SK-N-SH treated with all-trans-retinoic acid at 6 μM for 48 hours (cell line): ENCODE data around the gene ST8SIA3.

Experiments used
- ATAC-seq: fragments of 200-7000 bp; cut with Tn5 transposase; 3 replicates; pipeline ENCODE4 v1.9.1; 2020; ENCODE audit warnings: mild to moderate bottlenecking, moderate library complexity
- BACH2 ChIP-seq: fragments of 250-450 bp; sonication (Bioruptor Pico); IDR thresholded peaks from 2 replicates; pipeline ENCODE4 v1.9.0; 2021; ENCODE audit warnings: mild to moderate bottlenecking, borderline replicate concordance
- CSDC2 ChIP-seq: fragments of 250-450 bp; sonication (Bioruptor Pico); IDR thresholded peaks from 2 replicates; pipeline ENCODE4 v1.5.0; 2020; ENCODE audit warnings: mild to moderate bottlenecking, moderate library complexity
- ESRRG ChIP-seq: fragments of 250-450 bp; sonication (Bioruptor Pico); IDR thresholded peaks from 2 replicates; pipeline ENCODE4 v1.6.1; 2021; ENCODE audit warnings: mild to moderate bottlenecking
- GLIS3 ChIP-seq: fragments of 250-450 bp; sonication (Bioruptor Pico); IDR thresholded peaks from 2 replicates; pipeline ENCODE4 v1.5.0; 2020; ENCODE audit warnings: mild to moderate bottlenecking, moderate library complexity
- ISL1 ChIP-seq: fragments of 250-450 bp; sonication (Bioruptor Pico); IDR thresholded peaks from 2 replicates; pipeline ENCODE4 v2.1.2; 2022; ENCODE audit warnings: mild to moderate bottlenecking, moderate library complexity
- OSR1 ChIP-seq: fragments of 250-450 bp; sonication (Bioruptor Pico); IDR thresholded peaks from 2 replicates; pipeline ENCODE4 v1.8.0; 2022; ENCODE audit warnings: moderate library complexity, mild to moderate bottlenecking, inconsistent platforms
- RARB ChIP-seq: fragments of 250-450 bp; sonication (Bioruptor Pico); IDR thresholded peaks from 2 replicates; pipeline ENCODE4 v1.8.0; 2021; ENCODE audit warnings: mild to moderate bottlenecking, moderate library complexity
- SNAI2 ChIP-seq: fragments of 250-450 bp; sonication (Bioruptor Pico); IDR thresholded peaks from 2 replicates; pipeline ENCODE4 v1.5.0; 2020; ENCODE audit warnings: mild to moderate bottlenecking, moderate library complexity
- TCF4 ChIP-seq: fragments of 250-450 bp; sonication (Bioruptor Pico); IDR thresholded peaks from 2 replicates; pipeline ENCODE4 v1.8.0; 2021; ENCODE audit warnings: mild to moderate bottlenecking, moderate library complexity, borderline replicate concordance
- TOX ChIP-seq: fragments of 250-450 bp; sonication (Bioruptor Pico); IDR thresholded peaks from 2 replicates; pipeline ENCODE4 v1.8.0; 2021; ENCODE audit warnings: mild to moderate bottlenecking, moderate library complexity, borderline replicate concordance
- ZC3H10 ChIP-seq: fragments of 250-450 bp; sonication (Bioruptor Pico); IDR thresholded peaks from 2 replicates; pipeline ENCODE4 v1.5.1; 2021; ENCODE audit warnings: mild to moderate bottlenecking, moderate library complexity
- ZFP3 ChIP-seq: fragments of 250-450 bp; sonication (Bioruptor Pico); IDR thresholded peaks from 2 replicates; pipeline ENCODE4 v1.5.0; 2020; ENCODE audit warnings: mild to moderate bottlenecking, moderate library complexity
- ZFP30 ChIP-seq: fragments of 450-650 bp; formaldehyde crosslinking; IDR thresholded peaks from 2 replicates; pipeline ENCODE4 v1.5.0; 2022; ENCODE audit warnings: mild to moderate bottlenecking, moderate library complexity
- ZNF565 ChIP-seq: fragments of 450-650 bp; formaldehyde crosslinking; conservative IDR thresholded peaks from 2 replicates; pipeline ENCODE4 v1.5.0; 2020; ENCODE audit warnings: low read depth, mild to moderate bottlenecking, moderate library complexity
- ZNF70 ChIP-seq: fragments of 450-650 bp; formaldehyde crosslinking; IDR thresholded peaks from 2 replicates; pipeline ENCODE4 v1.5.0; 2020; ENCODE audit warnings: mild to moderate bottlenecking, moderate library complexity
- ZNF8 ChIP-seq: fragments of 450-650 bp; formaldehyde crosslinking; IDR thresholded peaks from 2 replicates; pipeline ENCODE4 v1.5.0; 2020; ENCODE audit warnings: mild to moderate bottlenecking, moderate library complexity
- TF ChIP-seq, protein P1 (sequence below): fragments of 250-450 bp; sonication (Bioruptor Pico); IDR thresholded peaks from 2 replicates; pipeline ENCODE4 v1.5.1; 2020; ENCODE audit warnings: low read depth, mild to moderate bottlenecking, moderate library complexity
- TF ChIP-seq, protein P2 (sequence below): fragments of 250-450 bp; sonication (Bioruptor Pico); IDR thresholded peaks from 2 replicates; pipeline ENCODE4 v1.5.0; 2020; ENCODE audit warnings: mild to moderate bottlenecking, moderate library complexity
- TF ChIP-seq, protein P3 (sequence below): fragments of 250-450 bp; sonication (Bioruptor Pico); IDR thresholded peaks from 2 replicates; pipeline ENCODE4 v1.5.1; 2021; ENCODE audit warnings: mild to moderate bottlenecking, moderate library complexity
- TF ChIP-seq, protein P4 (sequence below): fragments of 250-450 bp; sonication (Bioruptor Pico); IDR thresholded peaks from 2 replicates; pipeline ENCODE4 v1.8.0; 2021; ENCODE audit warnings: low read depth, mild to moderate bottlenecking, moderate library complexity, borderline replicate concordance
- TF ChIP-seq, protein P5 (sequence below): fragments of 250-450 bp; sonication (Bioruptor Pico); IDR thresholded peaks from 2 replicates; pipeline ENCODE4 v1.8.0; 2020; ENCODE audit warnings: mild to moderate bottlenecking, moderate library complexity, borderline replicate concordance

The ST8SIA3 gene

DNA sequence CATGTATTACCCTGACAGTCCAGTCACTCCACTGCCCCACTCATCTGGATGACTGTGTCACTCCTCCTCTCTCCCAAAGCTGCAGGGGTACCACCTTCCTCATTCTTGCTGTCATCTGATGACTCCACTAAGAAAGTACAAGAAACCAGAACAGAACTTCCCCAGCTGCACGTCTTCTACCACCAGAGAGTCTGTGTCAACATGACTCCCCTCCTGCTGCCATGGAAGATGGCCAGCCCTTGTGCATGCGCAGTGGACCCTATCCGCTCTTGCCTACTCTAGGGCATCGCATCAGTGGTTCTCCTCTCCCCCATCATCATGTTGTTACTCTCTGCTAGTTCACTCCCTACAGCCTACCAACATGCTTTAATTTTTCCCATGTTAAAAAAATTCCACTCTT is 14.5 kb upstream of the ST8SIA3 start:
- no peak for ATAC-seq

DNA sequence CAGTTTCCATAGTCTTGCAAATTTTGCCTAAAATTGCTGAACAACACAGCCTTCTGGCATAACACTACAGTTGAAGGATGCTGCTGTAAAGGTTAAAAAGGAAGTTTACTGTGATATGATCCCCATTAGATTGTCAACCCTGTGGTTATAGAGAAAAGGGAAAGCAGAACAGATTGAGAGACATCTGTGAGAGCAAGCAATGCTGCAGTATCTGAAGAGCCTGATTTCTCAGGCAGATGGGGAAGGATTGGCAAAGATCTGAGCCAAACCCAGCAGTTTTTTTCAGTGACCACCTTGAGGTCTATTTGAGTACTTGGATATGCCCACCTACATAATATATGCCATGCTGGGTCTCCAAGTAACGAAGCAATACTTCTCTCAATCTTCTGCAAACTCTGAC is 8.5 kb upstream of the ST8SIA3 start:
- TF ChIP-seq, protein P1, sequence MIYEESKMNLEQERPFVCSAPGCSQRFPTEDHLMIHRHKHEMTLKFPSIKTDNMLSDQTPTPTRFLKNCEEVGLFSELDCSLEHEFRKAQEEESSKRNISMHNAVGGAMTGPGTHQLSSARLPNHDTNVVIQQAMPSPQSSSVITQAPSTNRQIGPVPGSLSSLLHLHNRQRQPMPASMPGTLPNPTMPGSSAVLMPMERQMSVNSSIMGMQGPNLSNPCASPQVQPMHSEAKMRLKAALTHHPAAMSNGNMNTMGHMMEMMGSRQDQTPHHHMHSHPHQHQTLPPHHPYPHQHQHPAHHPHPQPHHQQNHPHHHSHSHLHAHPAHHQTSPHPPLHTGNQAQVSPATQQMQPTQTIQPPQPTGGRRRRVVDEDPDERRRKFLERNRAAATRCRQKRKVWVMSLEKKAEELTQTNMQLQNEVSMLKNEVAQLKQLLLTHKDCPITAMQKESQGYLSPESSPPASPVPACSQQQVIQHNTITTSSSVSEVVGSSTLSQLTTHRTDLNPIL (CRISPR knock-in tag): no peak
- TF ChIP-seq ZNF8 (CRISPR knock-in tag) (no peak), ISL1 (CRISPR knock-in tag) (no peak), RARB (CRISPR knock-in tag) (no peak), OSR1 (CRISPR knock-in tag) (no peak), ZNF565 (no peak), CSDC2 (CRISPR knock-in tag) (no peak), ZFP30 (CRISPR knock-in tag) (no peak), SNAI2 (CRISPR knock-in tag) (no peak)
- TF ChIP-seq, all 23 proteins: peak for 0

More for the DNA sequence above, 14.5 kb upstream of the ST8SIA3 start:
- TF ChIP-seq TOX (CRISPR knock-in tag): no peak
- TF ChIP-seq ZNF8 (CRISPR knock-in tag): no peak
- TF ChIP-seq OSR1 (CRISPR knock-in tag): no peak
- TF ChIP-seq, protein P2, sequence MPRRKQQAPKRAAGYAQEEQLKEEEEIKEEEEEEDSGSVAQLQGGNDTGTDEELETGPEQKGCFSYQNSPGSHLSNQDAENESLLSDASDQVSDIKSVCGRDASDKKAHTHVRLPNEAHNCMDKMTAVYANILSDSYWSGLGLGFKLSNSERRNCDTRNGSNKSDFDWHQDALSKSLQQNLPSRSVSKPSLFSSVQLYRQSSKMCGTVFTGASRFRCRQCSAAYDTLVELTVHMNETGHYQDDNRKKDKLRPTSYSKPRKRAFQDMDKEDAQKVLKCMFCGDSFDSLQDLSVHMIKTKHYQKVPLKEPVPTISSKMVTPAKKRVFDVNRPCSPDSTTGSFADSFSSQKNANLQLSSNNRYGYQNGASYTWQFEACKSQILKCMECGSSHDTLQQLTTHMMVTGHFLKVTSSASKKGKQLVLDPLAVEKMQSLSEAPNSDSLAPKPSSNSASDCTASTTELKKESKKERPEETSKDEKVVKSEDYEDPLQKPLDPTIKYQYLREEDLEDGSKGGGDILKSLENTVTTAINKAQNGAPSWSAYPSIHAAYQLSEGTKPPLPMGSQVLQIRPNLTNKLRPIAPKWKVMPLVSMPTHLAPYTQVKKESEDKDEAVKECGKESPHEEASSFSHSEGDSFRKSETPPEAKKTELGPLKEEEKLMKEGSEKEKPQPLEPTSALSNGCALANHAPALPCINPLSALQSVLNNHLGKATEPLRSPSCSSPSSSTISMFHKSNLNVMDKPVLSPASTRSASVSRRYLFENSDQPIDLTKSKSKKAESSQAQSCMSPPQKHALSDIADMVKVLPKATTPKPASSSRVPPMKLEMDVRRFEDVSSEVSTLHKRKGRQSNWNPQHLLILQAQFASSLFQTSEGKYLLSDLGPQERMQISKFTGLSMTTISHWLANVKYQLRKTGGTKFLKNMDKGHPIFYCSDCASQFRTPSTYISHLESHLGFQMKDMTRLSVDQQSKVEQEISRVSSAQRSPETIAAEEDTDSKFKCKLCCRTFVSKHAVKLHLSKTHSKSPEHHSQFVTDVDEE (CRISPR knock-in tag): no peak
- TF ChIP-seq ZC3H10 (CRISPR knock-in tag): no peak
- no peak for TF ChIP-seq ISL1 (CRISPR knock-in tag)
- no peak for TF ChIP-seq ZNF70
- no peak for TF ChIP-seq ZNF565
- TF ChIP-seq, protein P3, sequence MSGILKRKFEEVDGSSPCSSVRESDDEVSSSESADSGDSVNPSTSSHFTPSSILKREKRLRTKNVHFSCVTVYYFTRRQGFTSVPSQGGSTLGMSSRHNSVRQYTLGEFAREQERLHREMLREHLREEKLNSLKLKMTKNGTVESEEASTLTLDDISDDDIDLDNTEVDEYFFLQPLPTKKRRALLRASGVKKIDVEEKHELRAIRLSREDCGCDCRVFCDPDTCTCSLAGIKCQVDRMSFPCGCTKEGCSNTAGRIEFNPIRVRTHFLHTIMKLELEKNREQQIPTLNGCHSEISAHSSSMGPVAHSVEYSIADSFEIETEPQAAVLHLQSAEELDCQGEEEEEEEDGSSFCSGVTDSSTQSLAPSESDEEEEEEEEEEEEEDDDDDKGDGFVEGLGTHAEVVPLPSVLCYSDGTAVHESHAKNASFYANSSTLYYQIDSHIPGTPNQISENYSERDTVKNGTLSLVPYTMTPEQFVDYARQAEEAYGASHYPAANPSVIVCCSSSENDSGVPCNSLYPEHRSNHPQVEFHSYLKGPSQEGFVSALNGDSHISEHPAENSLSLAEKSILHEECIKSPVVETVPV (CRISPR knock-in tag): no peak
- no peak for TF ChIP-seq CSDC2 (CRISPR knock-in tag)
- TF ChIP-seq, protein P4, sequence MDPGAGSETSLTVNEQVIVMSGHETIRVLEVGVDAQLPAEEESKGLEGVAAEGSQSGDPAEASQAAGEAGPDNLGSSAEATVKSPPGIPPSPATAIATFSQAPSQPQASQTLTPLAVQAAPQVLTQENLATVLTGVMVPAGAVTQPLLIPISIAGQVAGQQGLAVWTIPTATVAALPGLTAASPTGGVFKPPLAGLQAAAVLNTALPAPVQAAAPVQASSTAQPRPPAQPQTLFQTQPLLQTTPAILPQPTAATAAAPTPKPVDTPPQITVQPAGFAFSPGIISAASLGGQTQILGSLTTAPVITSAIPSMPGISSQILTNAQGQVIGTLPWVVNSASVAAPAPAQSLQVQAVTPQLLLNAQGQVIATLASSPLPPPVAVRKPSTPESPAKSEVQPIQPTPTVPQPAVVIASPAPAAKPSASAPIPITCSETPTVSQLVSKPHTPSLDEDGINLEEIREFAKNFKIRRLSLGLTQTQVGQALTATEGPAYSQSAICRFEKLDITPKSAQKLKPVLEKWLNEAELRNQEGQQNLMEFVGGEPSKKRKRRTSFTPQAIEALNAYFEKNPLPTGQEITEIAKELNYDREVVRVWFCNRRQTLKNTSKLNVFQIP (CRISPR knock-in tag): no peak
- no peak for TF ChIP-seq BACH2 (CRISPR knock-in tag)
- no peak for TF ChIP-seq RARB (CRISPR knock-in tag)
- TF ChIP-seq, protein P5, sequence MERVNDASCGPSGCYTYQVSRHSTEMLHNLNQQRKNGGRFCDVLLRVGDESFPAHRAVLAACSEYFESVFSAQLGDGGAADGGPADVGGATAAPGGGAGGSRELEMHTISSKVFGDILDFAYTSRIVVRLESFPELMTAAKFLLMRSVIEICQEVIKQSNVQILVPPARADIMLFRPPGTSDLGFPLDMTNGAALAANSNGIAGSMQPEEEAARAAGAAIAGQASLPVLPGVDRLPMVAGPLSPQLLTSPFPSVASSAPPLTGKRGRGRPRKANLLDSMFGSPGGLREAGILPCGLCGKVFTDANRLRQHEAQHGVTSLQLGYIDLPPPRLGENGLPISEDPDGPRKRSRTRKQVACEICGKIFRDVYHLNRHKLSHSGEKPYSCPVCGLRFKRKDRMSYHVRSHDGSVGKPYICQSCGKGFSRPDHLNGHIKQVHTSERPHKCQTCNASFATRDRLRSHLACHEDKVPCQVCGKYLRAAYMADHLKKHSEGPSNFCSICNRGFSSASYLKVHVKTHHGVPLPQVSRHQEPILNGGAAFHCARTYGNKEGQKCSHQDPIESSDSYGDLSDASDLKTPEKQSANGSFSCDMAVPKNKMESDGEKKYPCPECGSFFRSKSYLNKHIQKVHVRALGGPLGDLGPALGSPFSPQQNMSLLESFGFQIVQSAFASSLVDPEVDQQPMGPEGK (CRISPR knock-in tag): no peak
- no peak for TF ChIP-seq ZFP30 (CRISPR knock-in tag)
- TF ChIP-seq SNAI2 (CRISPR knock-in tag): no peak
- no peak for TF ChIP-seq TCF4 (CRISPR knock-in tag)
- no peak for TF ChIP-seq GLIS3 (CRISPR knock-in tag)
- TF ChIP-seq, protein P1 (CRISPR knock-in tag): no peak
- no peak for TF ChIP-seq ESRRG (CRISPR knock-in tag)

DNA sequence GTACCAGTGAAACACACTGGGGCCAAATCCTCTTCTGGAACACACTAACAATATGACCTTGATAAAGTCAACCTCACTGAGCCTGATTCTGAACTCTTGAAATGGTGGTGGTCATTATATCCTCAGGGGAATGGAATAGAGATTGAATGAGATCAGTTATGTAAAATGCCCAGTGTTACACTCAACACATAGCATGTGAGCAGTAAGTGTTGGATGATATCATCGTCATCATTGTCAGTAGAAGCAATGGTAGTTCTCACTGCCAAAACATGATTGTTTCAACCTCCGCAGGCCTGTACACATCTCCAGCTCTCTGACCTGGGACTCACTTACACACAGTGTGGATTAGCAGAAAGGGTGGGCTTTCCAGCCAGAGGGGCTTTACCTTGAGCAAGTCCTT is 5.5 kb upstream of the ST8SIA3 start:
- ATAC-seq: no peak
- TF ChIP-seq BACH2 (CRISPR knock-in tag): no peak
- TF ChIP-seq GLIS3 (CRISPR knock-in tag): no peak
- no peak for TF ChIP-seq ZNF8 (CRISPR knock-in tag)
- TF ChIP-seq TOX (CRISPR knock-in tag): no peak
- TF ChIP-seq, protein P1 (CRISPR knock-in tag): no peak
- TF ChIP-seq ZFP3 (CRISPR knock-in tag): no peak
- no peak for TF ChIP-seq ESRRG (CRISPR knock-in tag)
- no peak for TF ChIP-seq ISL1 (CRISPR knock-in tag)
- TF ChIP-seq, protein P4 (CRISPR knock-in tag): no peak

More for the DNA sequence above, 8.5 kb upstream of the ST8SIA3 start:
- no peak for ATAC-seq
